Measurements from ENCODE around the gene PIP4K2C. TPM values are rescaled to one million over a fixed set of nuclear protein-coding genes. Genes with fewer than 3 reads are reported as not detected.

Gene PIP4K2C
- total and polyA plus RNA-seq, 2 experiments from 2014 or later: 10.8 to 30.6 TPM

DNA sequence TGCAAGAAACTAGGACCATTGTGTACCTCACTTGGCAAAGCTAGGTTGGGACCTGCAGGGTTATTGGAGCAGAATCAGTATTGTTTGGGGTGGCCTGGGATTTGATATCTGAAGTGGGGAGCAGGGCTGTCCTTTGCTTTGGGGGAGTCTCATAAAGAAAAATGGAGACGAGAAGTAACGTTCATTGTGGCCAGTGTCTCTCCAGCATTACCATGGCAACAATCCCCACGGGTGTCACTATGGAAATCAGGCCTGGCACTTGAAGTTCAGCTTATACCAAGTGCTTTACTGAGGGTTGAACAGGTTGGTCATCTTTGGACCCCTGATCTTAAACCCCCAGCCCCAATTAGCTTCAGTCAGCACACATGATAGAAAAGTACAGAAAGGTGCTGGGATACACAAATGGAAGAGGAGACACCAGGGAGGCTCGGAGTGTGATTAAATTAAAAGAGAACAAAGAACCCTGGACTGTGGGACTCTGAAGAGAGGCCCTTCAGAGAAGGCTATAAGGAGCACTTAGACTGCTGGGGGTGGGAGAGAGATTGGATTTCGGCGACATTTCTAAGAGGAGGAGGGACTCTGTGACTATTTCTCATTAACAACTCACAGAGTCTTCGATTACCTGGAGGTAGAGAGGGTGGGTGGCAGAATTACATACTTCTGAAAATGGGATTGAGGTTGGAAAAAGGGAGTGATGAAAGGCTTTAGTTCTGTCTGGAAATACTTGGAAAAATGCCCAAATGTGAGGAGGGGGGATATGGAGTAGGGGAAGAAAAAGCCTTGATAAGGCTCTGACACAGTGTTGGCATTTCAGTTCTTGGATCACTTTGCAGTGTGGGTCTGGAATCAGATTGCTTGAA lies 37.4 kb upstream of the PIP4K2C start:
- Mint-ChIP-seq H3K36me3 (ENCODE audit: low read depth) (no peaks in the 10 kb centered on the region; the same call in 2 of the 3 replicates), H3K4me1 (peaks cover 56% of the 10 kb centered on the region), H3K27me3 (ENCODE audit: insufficient read depth, low read depth, poor library complexity) (peaks cover 8% of the 10 kb centered on the region), H3K4me3 (no peak overlapping the region; the same call in 2 of the 3 replicates), H3K27ac (no peak overlapping the region), H3K9me3 (no peaks in the 10 kb centered on the region)
- TF ChIP-seq ZNF462 (CRISPR knock-in tag; IDR thresholded peaks at IDR 0.05): no peak
- TF ChIP-seq ZNF114 (CRISPR knock-in tag; IDR thresholded peaks at IDR 0.05): no peak
- TF ChIP-seq, protein P1, sequence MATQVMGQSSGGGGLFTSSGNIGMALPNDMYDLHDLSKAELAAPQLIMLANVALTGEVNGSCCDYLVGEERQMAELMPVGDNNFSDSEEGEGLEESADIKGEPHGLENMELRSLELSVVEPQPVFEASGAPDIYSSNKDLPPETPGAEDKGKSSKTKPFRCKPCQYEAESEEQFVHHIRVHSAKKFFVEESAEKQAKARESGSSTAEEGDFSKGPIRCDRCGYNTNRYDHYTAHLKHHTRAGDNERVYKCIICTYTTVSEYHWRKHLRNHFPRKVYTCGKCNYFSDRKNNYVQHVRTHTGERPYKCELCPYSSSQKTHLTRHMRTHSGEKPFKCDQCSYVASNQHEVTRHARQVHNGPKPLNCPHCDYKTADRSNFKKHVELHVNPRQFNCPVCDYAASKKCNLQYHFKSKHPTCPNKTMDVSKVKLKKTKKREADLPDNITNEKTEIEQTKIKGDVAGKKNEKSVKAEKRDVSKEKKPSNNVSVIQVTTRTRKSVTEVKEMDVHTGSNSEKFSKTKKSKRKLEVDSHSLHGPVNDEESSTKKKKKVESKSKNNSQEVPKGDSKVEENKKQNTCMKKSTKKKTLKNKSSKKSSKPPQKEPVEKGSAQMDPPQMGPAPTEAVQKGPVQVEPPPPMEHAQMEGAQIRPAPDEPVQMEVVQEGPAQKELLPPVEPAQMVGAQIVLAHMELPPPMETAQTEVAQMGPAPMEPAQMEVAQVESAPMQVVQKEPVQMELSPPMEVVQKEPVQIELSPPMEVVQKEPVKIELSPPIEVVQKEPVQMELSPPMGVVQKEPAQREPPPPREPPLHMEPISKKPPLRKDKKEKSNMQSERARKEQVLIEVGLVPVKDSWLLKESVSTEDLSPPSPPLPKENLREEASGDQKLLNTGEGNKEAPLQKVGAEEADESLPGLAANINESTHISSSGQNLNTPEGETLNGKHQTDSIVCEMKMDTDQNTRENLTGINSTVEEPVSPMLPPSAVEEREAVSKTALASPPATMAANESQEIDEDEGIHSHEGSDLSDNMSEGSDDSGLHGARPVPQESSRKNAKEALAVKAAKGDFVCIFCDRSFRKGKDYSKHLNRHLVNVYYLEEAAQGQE (IDR thresholded peaks at IDR 0.05; ENCODE audit: unreplicated experiment): no peak
- TF ChIP-seq NANOG (IDR thresholded peaks at IDR 0.05; ENCODE audit: borderline replicate concordance): no peak
- TF ChIP-seq JUNB (IDR thresholded peaks at IDR 0.05; ENCODE audit: unreplicated experiment): no peak
- no peak for TF ChIP-seq EZH2phosphoT487 (IDR thresholded peaks at IDR 0.05; ENCODE audit: unreplicated experiment)
- TF ChIP-seq STAT1 (IDR thresholded peaks at IDR 0.05; ENCODE audit: unreplicated experiment): no peak
- TF ChIP-seq, protein P2, sequence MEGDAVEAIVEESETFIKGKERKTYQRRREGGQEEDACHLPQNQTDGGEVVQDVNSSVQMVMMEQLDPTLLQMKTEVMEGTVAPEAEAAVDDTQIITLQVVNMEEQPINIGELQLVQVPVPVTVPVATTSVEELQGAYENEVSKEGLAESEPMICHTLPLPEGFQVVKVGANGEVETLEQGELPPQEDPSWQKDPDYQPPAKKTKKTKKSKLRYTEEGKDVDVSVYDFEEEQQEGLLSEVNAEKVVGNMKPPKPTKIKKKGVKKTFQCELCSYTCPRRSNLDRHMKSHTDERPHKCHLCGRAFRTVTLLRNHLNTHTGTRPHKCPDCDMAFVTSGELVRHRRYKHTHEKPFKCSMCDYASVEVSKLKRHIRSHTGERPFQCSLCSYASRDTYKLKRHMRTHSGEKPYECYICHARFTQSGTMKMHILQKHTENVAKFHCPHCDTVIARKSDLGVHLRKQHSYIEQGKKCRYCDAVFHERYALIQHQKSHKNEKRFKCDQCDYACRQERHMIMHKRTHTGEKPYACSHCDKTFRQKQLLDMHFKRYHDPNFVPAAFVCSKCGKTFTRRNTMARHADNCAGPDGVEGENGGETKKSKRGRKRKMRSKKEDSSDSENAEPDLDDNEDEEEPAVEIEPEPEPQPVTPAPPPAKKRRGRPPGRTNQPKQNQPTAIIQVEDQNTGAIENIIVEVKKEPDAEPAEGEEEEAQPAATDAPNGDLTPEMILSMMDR (conservative IDR thresholded peaks at IDR 0.05; ENCODE audit: low read depth in 2 of 2): no peak
- TF ChIP-seq ZNF331 (CRISPR knock-in tag; IDR thresholded peaks at IDR 0.05; ENCODE audit: low read depth): no peak
- no peak overlapping the region for H2AFZ ChIP-seq
- H3K79me2 ChIP-seq (replicated peaks; ENCODE audit: insufficient read depth): peaks cover 35% of the 10 kb centered on the region
- no peak for ATAC-seq
- no peaks in the 10 kb centered on the region for H3K9me2 ChIP-seq (ENCODE audit: insufficient read depth)
- H3K4me2 ChIP-seq: no peak overlapping the region
- no peak overlapping the region for H3K27ac ChIP-seq (ENCODE audit: low read depth)
- no peaks in the 10 kb centered on the region for H3K36me3 ChIP-seq (ENCODE audit: insufficient read depth)
- H3F3A ChIP-seq (replicated peaks; ENCODE audit: low read depth): peaks cover 11% of the 10 kb centered on the region
- DNase-seq (ENCODE audit: low spot score): no peak
- peaks cover 38% of the 10 kb centered on the region for H3K4me1 ChIP-seq (ENCODE audit: insufficient read depth)
- peaks cover 5% of the 10 kb centered on the region; the same call in 1 of the 2 replicates for H3K27me3 ChIP-seq (ENCODE audit: insufficient read depth)
- no peak overlapping the region for H3K4me3 ChIP-seq
- peaks cover 20% of the 10 kb centered on the region for H4K20me1 ChIP-seq (replicated peaks; ENCODE audit: insufficient read depth)
